ENCODE measurements around the gene PLA2G4E. TPM values are rescaled to one million over a fixed set of nuclear protein-coding genes. Genes with fewer than 3 reads are reported as not detected.
A peak's percentile ranks its signal among the peaks of the same experiment; 100 is the strongest.

Gene PLA2G4E
- total RNA-seq, 1 experiment from 2014 or later, result not detected

- H3K9ac ChIP-seq (ENCODE audit: low read length), result no peak overlapping the region
- no peak overlapping the region; the same call in 1 of the 2 replicates for H3K27ac ChIP-seq (ENCODE audit: low read length)
- peak overlapping the region; percentile 24; the same call in 1 of the 2 replicates for H2AFZ ChIP-seq (ENCODE audit: low read length)
- H3K4me1 ChIP-seq (ENCODE audit: insufficient read depth, low read length), result peaks cover 20% of the 10 kb centered on the region
- H3K4me3 ChIP-seq (ENCODE audit: low read length), result no peak overlapping the region
- no peaks in the 10 kb centered on the region for H3K36me3 ChIP-seq (ENCODE audit: low read depth, low read length)
- H3K27me3 ChIP-seq (ENCODE audit: low read length), result no peaks in the 10 kb centered on the region
- ChIA-PET POLR2A (ENCODE audit: unreplicated experiment) (no interaction called here), CTCF (no interaction called here)
- H4K20me1 ChIP-seq (ENCODE audit: low read length), result no peaks in the 10 kb centered on the region
- ATAC-seq (no peak; the same call in 1 of the 2 replicates), DNase-seq (no peak)
- no peak overlapping the region for H3K4me2 ChIP-seq (ENCODE audit: low read length)
- intact Hi-C loops (cut with micrococcal nuclease), result no loop called here
- H3K9me3 ChIP-seq (ENCODE audit: low read length), result no peaks in the 10 kb centered on the region
- H3F3A ChIP-seq (ENCODE audit: low read length, unreplicated experiment), result no peaks in the 10 kb centered on the region
- TF ChIP-seq EZH2phosphoT487 (IDR thresholded peaks at IDR 0.05; ENCODE audit: borderline replicate concordance, low read length), result no peak
- TF ChIP-seq CTCF (conservative IDR thresholded peaks at IDR 0.05; ENCODE audit: low read depth, low read length), result no peak
- no peak for TF ChIP-seq EZH2 (IDR thresholded peaks at IDR 0.05; ENCODE audit: low read length, unreplicated experiment)
- no peaks in the 10 kb centered on the region for H3K79me2 ChIP-seq (ENCODE audit: low read length)
- BruUV-seq (replicated peaks), result no TSS peak
- no peaks in the 10 kb centered on the region for H3K9me2 ChIP-seq (replicated peaks; ENCODE audit: low read length)
These were observed 14.0 kb upstream of the PLA2G4E start for GRCh38 chr15:42034628-42035434.

- no peak overlapping the region for H3K4me3 ChIP-seq (ENCODE audit: low read length)
- DNase-seq, result no peak
- POLR2A ChIA-PET (ENCODE audit: unreplicated experiment), result no interaction called here
- no peaks in the 10 kb centered on the region for H3K9me3 ChIP-seq (ENCODE audit: low read length)
- H3K4me1 ChIP-seq (ENCODE audit: insufficient read depth, low read length), result peaks cover 20% of the 10 kb centered on the region
- no peak overlapping the region for H2AFZ ChIP-seq (ENCODE audit: low read length)
- no peak for ATAC-seq
- H3K79me2 ChIP-seq (ENCODE audit: low read length), result no peaks in the 10 kb centered on the region
- no peaks in the 10 kb centered on the region for H4K20me1 ChIP-seq (ENCODE audit: low read length)
- no peaks in the 10 kb centered on the region for H3K27me3 ChIP-seq (ENCODE audit: low read length)
- CTCF ChIA-PET, result no interaction called here
- H3F3A ChIP-seq (ENCODE audit: low read length, unreplicated experiment), result no peaks in the 10 kb centered on the region
- no peaks in the 10 kb centered on the region for H3K9me2 ChIP-seq (replicated peaks; ENCODE audit: low read length)
- no peak overlapping the region for H3K4me2 ChIP-seq (ENCODE audit: low read length)
- no peak overlapping the region for H3K9ac ChIP-seq (ENCODE audit: low read length)
- BruUV-seq (replicated peaks), result no TSS peak
- H3K36me3 ChIP-seq (ENCODE audit: low read depth, low read length), result no peaks in the 10 kb centered on the region
- H3K27ac ChIP-seq (ENCODE audit: low read length), result no peak overlapping the region
- intact Hi-C loops (cut with micrococcal nuclease), result no loop called here
- TF ChIP-seq EZH2phosphoT487 (IDR thresholded peaks at IDR 0.05; ENCODE audit: borderline replicate concordance, low read length) (no peak), CTCF (conservative IDR thresholded peaks at IDR 0.05; ENCODE audit: low read depth, low read length) (no peak), EZH2 (IDR thresholded peaks at IDR 0.05; ENCODE audit: low read length, unreplicated experiment) (no peak)
These were observed 12.5 kb upstream of the PLA2G4E start for GRCh38 chr15:42033214-42033873.
